GM12878 (cell line): ENCODE results near the gene PARN. TPM values are rescaled to one million over a fixed set of nuclear protein-coding genes. Genes with fewer than 3 reads are reported as not detected.

ENCODE experiments used
- ATAC-seq: fragments of 200-7000 bp; cut with Tn5 transposase; 3 replicates; pipeline ENCODE4 v1.9.1; 2020; ENCODE audit warnings: mild to moderate bottlenecking, moderate library complexity
- BruUV-seq: library from RNA; stranded (reverse); fragments of 400-500 nt; replicated peaks from 2 replicates; lab custom pipeline; 2021; lab: Mats Ljungman, UMichigan
- CTCF ChIA-PET: fragments of 300-600 bp; sonication (Branson Sonifier 250); formaldehyde crosslinking; extraction: SDS; loops from one replicate; lab custom pipeline; 2021; ENCODE audit warnings: inconsistent platforms; lab: Yijun Ruan, JAX
- POLR2A ChIA-PET: fragments of 350-600 bp; formaldehyde crosslinking; extraction: SDS; loops from one replicate; lab custom pipeline; 2021; ENCODE audit warnings: inconsistent platforms; lab: Charles Lee
- RAD21 ChIA-PET: fragments of 300-600 bp; sonication (Branson Sonifier 250); formaldehyde crosslinking; loops from one replicate; lab custom pipeline; 2023; ENCODE audit warnings: antibody characterized with exemption; ENCODE audit not compliant: unreplicated experiment; lab: Charles Lee
- SMC1A ChIA-PET: fragments of 300-600 bp; sonication (Branson Sonifier 250); formaldehyde crosslinking; loops from one replicate; lab custom pipeline; 2023; ENCODE audit not compliant: unreplicated experiment, uncharacterized antibody; lab: Charles Lee
- DNase-seq: peaks from one replicate; pipeline ENCODE4 v3.0.0-alpha.2; 2011; ENCODE audit warnings: low read depth, low spot score
- FAIRE-seq: peaks from 3 replicates; lab custom pipeline; 2011; peaks lifted over from hg19 to GRCh38; lab: Jason Lieb, UNC
- H2AFZ ChIP-seq: 2 replicates; pipeline ENCODE4 v1.6.0; 2011; ENCODE audit warnings: low read depth, low read length, control low read depth; ENCODE audit not compliant: control insufficient read depth
- H3K27ac ChIP-seq: 2 replicates; pipeline ENCODE4 v1.5.1; 2011; ENCODE audit warnings: control low read depth; ENCODE audit not compliant: control insufficient read depth, insufficient read depth
- H3K27me3 ChIP-seq, 2 experiments: replicated peaks in 1 of 2; 2 replicates each; pipeline versions ENCODE4 v1.6.0 to v1.6.1; 2011; ENCODE audit warnings: low read length in 1 of 2; ENCODE audit not compliant: control insufficient read depth in 2 of 2, insufficient read depth in 2 of 2
- H3K36me3 ChIP-seq, 2 experiments: 2 replicates each; pipeline ENCODE4 v1.5.1; 2011; ENCODE audit warnings: low read length in 1 of 2; ENCODE audit not compliant: control insufficient read depth in 2 of 2, insufficient read depth in 2 of 2
- H3K4me1 ChIP-seq: 2 replicates; pipeline ENCODE4 v1.6.1; 2011; ENCODE audit warnings: mild to moderate bottlenecking, low read length, moderate library complexity, mixed read lengths; ENCODE audit not compliant: control insufficient read depth, insufficient read depth
- H3K4me2 ChIP-seq: 2 replicates; pipeline ENCODE4 v1.6.0; 2011; ENCODE audit warnings: control low read depth; ENCODE audit not compliant: control insufficient read depth, insufficient read depth
- H3K4me3 ChIP-seq: fragments of 200-600 bp; sonication (generic); 2 replicates; pipeline ENCODE4 v1.5.1; 2016
- H3K79me2 ChIP-seq: 2 replicates; pipeline ENCODE4 v1.6.0; 2011; ENCODE audit warnings: low read length; ENCODE audit not compliant: control insufficient read depth, insufficient read depth
- H3K9ac ChIP-seq: 2 replicates; pipeline ENCODE4 v1.8.0; 2011; ENCODE audit warnings: low read length, control low read depth, mixed read lengths; ENCODE audit not compliant: control insufficient read depth, insufficient read depth
- H3K9me3 ChIP-seq: replicated peaks from 3 replicates; pipeline ENCODE4 v1.5.1; 2011; ENCODE audit warnings: mild to moderate bottlenecking, low read length; ENCODE audit not compliant: control insufficient read depth, insufficient read depth
- H4K20me1 ChIP-seq: 2 replicates; pipeline ENCODE4 v1.6.0; 2011; ENCODE audit not compliant: control insufficient read depth, insufficient read depth
- CBX3 ChIP-seq: fragments of 200-600 bp; sonication (generic); IDR thresholded peaks from 2 replicates; pipeline ENCODE4 v1.6.1; 2016; ENCODE audit warnings: low read depth, borderline replicate concordance
- CHD2 ChIP-seq: IDR thresholded peaks from 2 replicates; pipeline ENCODE4 v1.6.1; 2011; ENCODE audit warnings: low read depth, low read length, improper control_type of control experiment, borderline replicate concordance
- CREB1 ChIP-seq: IDR thresholded peaks from 2 replicates; pipeline ENCODE4 v1.6.1; 2012; ENCODE audit warnings: low read depth, mild to moderate bottlenecking, inconsistent platforms
- EGR1 ChIP-seq, 2 experiments: IDR thresholded peaks; 1 replicate in 1 of 2; 2 replicates in 1 of 2; pipeline ENCODE4 v1.6.1; 2011 to 2012; ENCODE audit warnings: low read depth in 2 of 2, low read length in 2 of 2, borderline replicate concordance in 1 of 2, mild to moderate bottlenecking in 1 of 2, moderate library complexity in 1 of 2
- HDAC6 ChIP-seq: fragments of 200-600 bp; sonication (generic); IDR thresholded peaks from one replicate; pipeline ENCODE4 v1.8.0; 2017; ENCODE audit warnings: antibody characterized with exemption; ENCODE audit not compliant: unreplicated experiment
- MEF2A ChIP-seq: IDR thresholded peaks from 2 replicates; pipeline ENCODE4 v1.6.1; 2011; ENCODE audit warnings: low read depth, mild to moderate bottlenecking, low read length, moderate library complexity; ENCODE audit not compliant: insufficient read depth
- MTA3 ChIP-seq: IDR thresholded peaks from 2 replicates; pipeline ENCODE4 v1.6.1; 2012; ENCODE audit warnings: low read length, inconsistent platforms, borderline replicate concordance
- POLR2AphosphoS2 ChIP-seq: IDR thresholded peaks from 2 replicates; pipeline ENCODE4 v1.6.1; 2011; ENCODE audit warnings: low read depth, mild to moderate bottlenecking, low read length, improper control_type of control experiment, moderate library complexity
- ZBTB11 ChIP-seq: fragments of 450-650 bp; formaldehyde crosslinking; IDR thresholded peaks from 2 replicates; pipeline ENCODE4 v1.5.0; 2022; ENCODE audit warnings: mild to moderate bottlenecking, missing genetic modification characterization
- ZBTB4 ChIP-seq: fragments of 450-650 bp; formaldehyde crosslinking; IDR thresholded peaks from 2 replicates; pipeline ENCODE4 v1.4.0; 2022; ENCODE audit warnings: mild to moderate bottlenecking, moderate library complexity
- WGBS: methylation state at CpG from one replicate; pipeline ENCODE4 v1.1.6; 2016; ENCODE audit warnings: low lambda C conversion rate; ENCODE audit not compliant: insufficient replicate concordance, insufficient coverage; ENCODE audit errors: missing lambda C conversion rate; 5-methylcytosine and 5-hydroxymethylcytosine counted together
- in situ Hi-C: fragments of 300-500 bp; cut with MboI; formaldehyde crosslinking; loops from 9 replicates; pipeline ENCODE4 v1.14.3; 2018; ENCODE audit warnings: mixed read lengths
- intact Hi-C: fragments of 100-400 bp; cut with micrococcal nuclease; formaldehyde crosslinking; loops from one replicate; pipeline ENCODE4 v1.14.2; 2022; ENCODE audit not compliant: unreplicated experiment
- polyA plus RNA-seq, 11 experiments: library from polyadenylated mRNA; depleted of rRNA in 4 of 11; unstranded in 6 of 11; stranded (reverse) in 5 of 11; fragments of >200 nt; fragmentation: Nextera tagmentation in 4 of 11; fragmentation: Illumina TruSeq in 1 of 11; extraction: Ambion mirVana in 4 of 11; extraction: Trizol in 1 of 11; gene quantifications; 1 replicate in 1 of 11; 2 replicates in 10 of 11; pipeline versions ENCODE4 v1.2.1 to v1.2.3, GENCODE V29; 2011 to 2016; ENCODE audit warnings: inconsistent platforms in 2 of 11, missing spikeins in 2 of 11, low read depth in 1 of 11
- total RNA-seq, 4 experiments: library from RNA; depleted of rRNA in 3 of 4; stranded (reverse); fragments of >200 nt in 3 of 4; fragmentation: Illumina TruSeq in 1 of 4; extraction: Trizol in 1 of 4; gene quantifications; 2 replicates each; pipeline versions ENCODE4 v1.2.1 to v1.2.3, GENCODE V29; 2013 to 2021

The PARN gene
- total and polyA plus RNA-seq, 10 of the 15 experiments (the other 5 are each of a cell fraction or from before 2014, with no cell fraction given), result 15.6 to 77.3 (median 47.7) TPM

DNA sequence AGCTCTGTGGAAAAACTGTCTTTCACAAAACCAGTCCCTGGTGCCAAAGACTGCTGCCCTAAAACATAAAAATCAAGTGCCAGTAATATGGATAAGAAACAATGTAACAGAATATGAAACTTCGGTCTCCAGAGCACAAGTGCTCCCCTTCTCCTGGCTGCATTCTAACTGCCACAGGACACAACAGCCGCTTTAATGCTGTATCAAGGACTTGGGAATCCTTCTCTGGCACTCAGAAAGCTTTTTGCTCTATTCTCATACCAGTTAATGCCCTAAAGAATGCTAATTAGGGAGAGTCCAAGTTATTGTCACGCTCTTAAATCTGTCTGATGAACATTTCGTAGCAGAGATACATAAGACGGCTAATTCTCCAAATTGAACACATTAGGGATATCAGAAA lies 90.9 kb downstream of the PARN start:
- no peak overlapping the region for H3K9ac ChIP-seq
- no peaks in the 10 kb centered on the region for H3K4me1 ChIP-seq
- RAD21 ChIA-PET, result no interaction called here
- SMC1A ChIA-PET, result no interaction called here
- POLR2A ChIA-PET, result no interaction called here
- FAIRE-seq (no peak), DNase-seq (no peak), ATAC-seq (no peak)
- peaks cover 0 to 18% of the 10 kb centered on the region in 2 experiments; a peak in 3 of 4 replicates for H3K36me3 ChIP-seq
- no peak for TF ChIP-seq MTA3
- TF ChIP-seq MEF2A, result no peak
- no peak for TF ChIP-seq ZBTB4 (CRISPR knock-in tag)
- H3K79me2 ChIP-seq, result no peaks in the 10 kb centered on the region
- no peaks in the 10 kb centered on the region for H4K20me1 ChIP-seq
- H3K9me3 ChIP-seq, result peaks cover 7% of the 10 kb centered on the region; the same call in 2 of the 3 replicates
- no peak overlapping the region for H3K4me2 ChIP-seq
- no peak overlapping the region for H2AFZ ChIP-seq
- CTCF ChIA-PET, result no interaction called here
- no peak overlapping the region for H3K27ac ChIP-seq
- over 99% methylated on average over 5 of the region's 5 CpGs for WGBS
- intact Hi-C loops, result no loop called here
- in situ Hi-C loops, result no loop called here
- H3K4me3 ChIP-seq, result no peak overlapping the region
- BruUV-seq, result no TSS peak
- H3K27me3 ChIP-seq, result no peaks in the 10 kb centered on the region

GRCh38 chr16:14538604-14539003 lies 91.5 kb downstream of the PARN start:
- ChIA-PET CTCF (no interaction called here), POLR2A (no interaction called here), RAD21 (no interaction called here), SMC1A (no interaction called here)
- H3K27me3 ChIP-seq, result no peaks in the 10 kb centered on the region
- DNase-seq (no peak), ATAC-seq (no peak), FAIRE-seq (no peak)
- no peak overlapping the region for H3K27ac ChIP-seq
- peaks cover 7% of the 10 kb centered on the region; the same call in 2 of the 3 replicates for H3K9me3 ChIP-seq
- 100% methylated on average over 7 of the region's 7 CpGs for WGBS
- in situ Hi-C loops (no loop called here), intact Hi-C loops (no loop called here)
- H3K4me2 ChIP-seq, result no peak overlapping the region
- H2AFZ ChIP-seq, result no peak overlapping the region
- H3K79me2 ChIP-seq, result no peaks in the 10 kb centered on the region
- no TSS peak for BruUV-seq
- no peaks in the 10 kb centered on the region for H3K4me1 ChIP-seq
- no peak overlapping the region for H3K4me3 ChIP-seq
- no peak overlapping the region for H3K9ac ChIP-seq
- H4K20me1 ChIP-seq, result no peaks in the 10 kb centered on the region
- peaks cover 0 to 16% of the 10 kb centered on the region in 2 experiments; a peak in 2 of 4 replicates for H3K36me3 ChIP-seq
- TF ChIP-seq ZBTB11 (CRISPR knock-in tag), result no peak
- TF ChIP-seq CREB1, result no peak
- TF ChIP-seq POLR2AphosphoS2, result no peak
- no peak for TF ChIP-seq CHD2
- TF ChIP-seq CBX3, result no peak
- no peak for TF ChIP-seq EGR1 (IDR thresholded peaks at IDR 0.05; ENCODE audit: borderline replicate concordance in 1 of 2, low read depth in 2 of 2, low read length in 2 of 2)
- TF ChIP-seq HDAC6, result no peak
